Gastrocnemius medialis (tissue), 4 donors: Measurements from ENCODE around the gene ADAMTSL1. TPM values are rescaled to one million over a fixed set of nuclear protein-coding genes. Genes with fewer than 3 reads are reported as not detected.

Experiments
- ATAC-seq, 2 donors: fragments of 150-250 bp; one replicate each; pipeline ENCODE4 v1.9.1; 2016
- DNase-seq, 2 donors: peaks; one replicate each; pipeline ENCODE4 v3.0.0-alpha.2; 2019
- H3K27ac ChIP-seq, 4 donors: fragments of 200-600 bp; sonication (generic); 1 replicate in 1 of 4; 2 replicates in 3 of 4; pipeline ENCODE4 v1.5.1; 2016 to 2018; ENCODE audit warnings: mild to moderate bottlenecking in 2 of 4, moderate library complexity in 1 of 4
- H3K27me3 ChIP-seq, 3 donors: fragments of 200-600 bp; sonication (generic) in 2 of 3; 1 replicate in 1 of 3; 2 replicates in 2 of 3; pipeline versions ENCODE4 v1.5.1 to v1.6.0; 2016 to 2019; ENCODE audit warnings: mild to moderate bottlenecking in 1 of 3, moderate library complexity in 1 of 3
- H3K36me3 ChIP-seq, 2 donors: fragments of 200-600 bp; sonication (generic) in 1 of 2; one replicate each; pipeline ENCODE4 v1.5.1; 2017 to 2018
- H3K4me1 ChIP-seq, 2 donors: fragments of 200-600 bp; sonication (generic) in 1 of 2; one replicate each; pipeline ENCODE4 v1.5.1; 2016 to 2017; ENCODE audit warnings: mild to moderate bottlenecking in 2 of 2
- H3K4me3 ChIP-seq, 4 donors: fragments of 200-600 bp; sonication (generic) in 3 of 4; 1 replicate in 1 of 4; 2 replicates in 3 of 4; pipeline ENCODE4 v1.5.1; 2016 to 2019; ENCODE audit warnings: mild to moderate bottlenecking in 2 of 4
- H3K9me3 ChIP-seq, 3 donors: fragments of 200-600 bp; sonication (generic) in 2 of 3; 1 replicate in 1 of 3; 2 replicates in 2 of 3; pipeline ENCODE4 v1.5.1; 2016 to 2019
- CTCF ChIP-seq, 5 experiments: fragments of 450-650 bp in 3 of 5; fragments of 200-600 bp in 2 of 5; sonication (generic) in 2 of 5; IDR thresholded peaks in 4 of 5; conservative IDR thresholded peaks in 1 of 5; 1 replicate in 4 of 5; 2 replicates in 1 of 5; pipeline ENCODE4 v1.5.1; 2016 to 2019; ENCODE audit warnings: antibody characterized with exemption in 5 of 5, mild to moderate bottlenecking in 3 of 5, moderate library complexity in 3 of 5
- POLR2A ChIP-seq, 2 donors: fragments of 450-650 bp; IDR thresholded peaks; one replicate each; pipeline ENCODE4 v1.6.1; 2017; ENCODE audit warnings: antibody characterized with exemption in 2 of 2, mild to moderate bottlenecking in 2 of 2, moderate library complexity in 2 of 2
- in situ Hi-C, 4 donors: fragments of 200-750 bp; cut with MboI; loops; one replicate each; pipeline versions ENCODE4 v1.15.0 to v1.8.0; 2017; ENCODE audit warnings: low sequenced_read_pairs in 4 of 4
- intact Hi-C: fragments of 100-400 bp; cut with DNase I; formaldehyde crosslinking; loops from one replicate; pipeline ENCODE4 v1.15.1; 2023; ENCODE audit warnings: low total_unique reads
- total RNA-seq, 4 donors: library from RNA; depleted of rRNA; stranded (reverse); fragments of >200 nt; gene quantifications; one replicate each; pipeline versions ENCODE4 v1.1.0 to v1.2.3, GENCODE V29; 2016

ADAMTSL1 gene
- total RNA-seq, 4 donors from 2014 or later: 0.05 to 0.58 (median 0.28) TPM

- Histone ChIP-seq H3K36me3 (no peaks in the 10 kb centered on the region), H3K4me1 (no peaks in the 10 kb centered on the region), H3K27me3 (no peaks in the 10 kb centered on the region), H3K9me3 (no peaks in the 10 kb centered on the region), H3K27ac (no peak overlapping the region), H3K4me3 (no peak overlapping the region)
- in situ Hi-C loops (no loop called here), intact Hi-C loops (no loop called here)
- DNase-seq: no peak
- no peak for ATAC-seq
- TF ChIP-seq POLR2A (IDR thresholded peaks at IDR 0.05) (no peak), CTCF (IDR thresholded peaks at IDR 0.05 in 4 of 5, conservative IDR thresholded peaks at IDR 0.05 in 1 of 5) (no peak)
These were observed 248.0 kb downstream of the ADAMTSL1 start for GRCh38 chr9:18721995-18722310.

GRCh38 chr9:18722882-18723281, 248.9 kb downstream of the ADAMTSL1 start:
- Histone ChIP-seq H3K4me3 (no peak overlapping the region), H3K27me3 (no peaks in the 10 kb centered on the region), H3K36me3 (no peaks in the 10 kb centered on the region), H3K4me1 (no peaks in the 10 kb centered on the region), H3K27ac (no peak overlapping the region), H3K9me3 (no peaks in the 10 kb centered on the region)
- intact Hi-C loops (no loop called here), in situ Hi-C loops (no loop called here)
- ATAC-seq (no peak), DNase-seq (no peak)
- TF ChIP-seq CTCF (IDR thresholded peaks at IDR 0.05 in 4 of 5, conservative IDR thresholded peaks at IDR 0.05 in 1 of 5) (no peak), POLR2A (IDR thresholded peaks at IDR 0.05) (no peak)

GRCh38 chr9:18723366-18723765, 249.4 kb downstream of the ADAMTSL1 start:
- ATAC-seq: no peak
- Histone ChIP-seq H3K4me3 (no peak overlapping the region), H3K9me3 (no peaks in the 10 kb centered on the region), H3K36me3 (no peaks in the 10 kb centered on the region), H3K27ac (no peak overlapping the region), H3K4me1 (no peaks in the 10 kb centered on the region), H3K27me3 (no peaks in the 10 kb centered on the region)
- in situ Hi-C loops: no loop called here
- DNase-seq: no peak
- no peak for TF ChIP-seq POLR2A (IDR thresholded peaks at IDR 0.05)
- no peak for TF ChIP-seq CTCF (IDR thresholded peaks at IDR 0.05 in 4 of 5, conservative IDR thresholded peaks at IDR 0.05 in 1 of 5)
- intact Hi-C loops: no loop called here

GRCh38 chr9:18726546-18726945, 252.6 kb downstream of the ADAMTSL1 start:
- no peak for ATAC-seq
- intact Hi-C loops (no loop called here), in situ Hi-C loops (no loop called here)
- no peak for TF ChIP-seq CTCF (IDR thresholded peaks at IDR 0.05 in 4 of 5, conservative IDR thresholded peaks at IDR 0.05 in 1 of 5)
- TF ChIP-seq POLR2A (IDR thresholded peaks at IDR 0.05): no peak
- no peaks in the 10 kb centered on the region for H3K36me3 ChIP-seq
- H3K4me3 ChIP-seq: no peak overlapping the region
- DNase-seq: no peak
- H3K4me1 ChIP-seq: no peaks in the 10 kb centered on the region
- H3K27me3 ChIP-seq: no peaks in the 10 kb centered on the region
- no peak overlapping the region for H3K27ac ChIP-seq
- no peaks in the 10 kb centered on the region for H3K9me3 ChIP-seq

- H3K36me3 ChIP-seq: no peaks in the 10 kb centered on the region
- no peak for TF ChIP-seq CTCF (IDR thresholded peaks at IDR 0.05 in 4 of 5, conservative IDR thresholded peaks at IDR 0.05 in 1 of 5)
- TF ChIP-seq POLR2A (IDR thresholded peaks at IDR 0.05): no peak
- no peaks in the 10 kb centered on the region for H3K27me3 ChIP-seq
- intact Hi-C loops: no loop called here
- DNase-seq: no peak
- H3K27ac ChIP-seq: no peak overlapping the region
- in situ Hi-C loops: no loop called here
- ATAC-seq: no peak
- H3K4me1 ChIP-seq: no peaks in the 10 kb centered on the region
- H3K4me3 ChIP-seq: no peak overlapping the region
- H3K9me3 ChIP-seq: no peaks in the 10 kb centered on the region
These were observed 254.0 kb downstream of the ADAMTSL1 start for GRCh38 chr9:18727904-18728303.
